ENCODE measurements around the gene ARL8B. TPM values are rescaled to one million over a fixed set of nuclear protein-coding genes. Genes with fewer than 3 reads are reported as not detected.
"Not testable (repeated sequence)": the region's sequence is repeated elsewhere in the genome, so short reads cannot be mapped to it uniquely, and the experiment has no call there.

The ARL8B gene
- total and polyA plus RNA-seq, 8 donors: 60.3 to 93.9 (median 70.2) TPM

DNA sequence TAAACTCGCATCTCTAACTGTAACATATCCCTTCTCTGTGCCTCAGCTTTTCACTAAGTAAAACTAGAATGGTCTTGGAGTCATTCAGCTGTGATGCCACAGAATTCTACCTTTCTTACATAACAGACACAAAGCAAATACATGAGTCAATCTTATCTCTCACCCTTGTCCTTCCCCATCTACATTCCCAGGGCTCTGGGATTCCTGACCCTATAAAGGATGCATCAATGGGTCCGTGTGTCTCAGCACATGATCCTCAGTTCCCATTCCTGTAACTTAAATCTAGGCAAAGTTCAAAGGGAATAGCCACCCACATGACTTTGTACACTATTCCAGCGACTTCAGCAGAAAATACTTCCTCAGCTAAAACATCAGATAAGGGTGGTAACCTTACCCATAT lies 11.8 kb upstream of the ARL8B start:
- no peaks in the 10 kb centered on the region for H3K36me3 ChIP-seq
- no peaks in the 10 kb centered on the region for H3K4me1 ChIP-seq
- H3K27me3 ChIP-seq: no peaks in the 10 kb centered on the region
- intact Hi-C loops (cut with DNase I): no loop called here
- ATAC-seq (no peak), DNase-seq (no peak)
- no peak overlapping the region for H3K4me3 ChIP-seq
- H3K9me3 ChIP-seq: no peaks in the 10 kb centered on the region
- TF ChIP-seq, protein P1, sequence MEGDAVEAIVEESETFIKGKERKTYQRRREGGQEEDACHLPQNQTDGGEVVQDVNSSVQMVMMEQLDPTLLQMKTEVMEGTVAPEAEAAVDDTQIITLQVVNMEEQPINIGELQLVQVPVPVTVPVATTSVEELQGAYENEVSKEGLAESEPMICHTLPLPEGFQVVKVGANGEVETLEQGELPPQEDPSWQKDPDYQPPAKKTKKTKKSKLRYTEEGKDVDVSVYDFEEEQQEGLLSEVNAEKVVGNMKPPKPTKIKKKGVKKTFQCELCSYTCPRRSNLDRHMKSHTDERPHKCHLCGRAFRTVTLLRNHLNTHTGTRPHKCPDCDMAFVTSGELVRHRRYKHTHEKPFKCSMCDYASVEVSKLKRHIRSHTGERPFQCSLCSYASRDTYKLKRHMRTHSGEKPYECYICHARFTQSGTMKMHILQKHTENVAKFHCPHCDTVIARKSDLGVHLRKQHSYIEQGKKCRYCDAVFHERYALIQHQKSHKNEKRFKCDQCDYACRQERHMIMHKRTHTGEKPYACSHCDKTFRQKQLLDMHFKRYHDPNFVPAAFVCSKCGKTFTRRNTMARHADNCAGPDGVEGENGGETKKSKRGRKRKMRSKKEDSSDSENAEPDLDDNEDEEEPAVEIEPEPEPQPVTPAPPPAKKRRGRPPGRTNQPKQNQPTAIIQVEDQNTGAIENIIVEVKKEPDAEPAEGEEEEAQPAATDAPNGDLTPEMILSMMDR (IDR thresholded peaks at IDR 0.05): no peak
- H3K27ac ChIP-seq: no peak overlapping the region

DNA sequence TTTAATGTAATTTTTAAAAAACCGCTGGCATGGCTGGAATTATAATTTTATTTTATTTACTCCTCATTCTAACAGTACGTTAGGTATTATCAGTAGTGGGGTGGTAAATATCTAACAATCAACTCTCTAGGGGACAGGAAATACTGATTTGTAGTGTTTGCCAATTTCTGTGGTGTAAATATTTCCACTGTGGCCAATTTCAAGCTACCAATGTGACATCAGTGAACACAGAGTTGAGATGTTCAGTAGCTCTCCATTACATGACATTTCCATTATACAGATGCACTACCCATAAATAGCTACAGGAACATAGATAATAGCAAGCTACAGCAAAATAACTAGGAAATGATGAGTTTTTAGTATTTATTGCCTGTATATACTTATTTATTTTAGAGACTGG lies 10.0 kb upstream of the ARL8B start:
- H3K27ac ChIP-seq: no peak overlapping the region
- ATAC-seq (no peak), DNase-seq (no peak)
- TF ChIP-seq, protein P1 (IDR thresholded peaks at IDR 0.05): no peak
- H3K9me3 ChIP-seq: no peaks in the 10 kb centered on the region
- H3K36me3 ChIP-seq: no peaks in the 10 kb centered on the region
- no peaks in the 10 kb centered on the region for H3K4me1 ChIP-seq
- intact Hi-C loops (cut with DNase I): no loop called here
- no peak overlapping the region for H3K4me3 ChIP-seq
- H3K27me3 ChIP-seq: no peaks in the 10 kb centered on the region

DNA sequence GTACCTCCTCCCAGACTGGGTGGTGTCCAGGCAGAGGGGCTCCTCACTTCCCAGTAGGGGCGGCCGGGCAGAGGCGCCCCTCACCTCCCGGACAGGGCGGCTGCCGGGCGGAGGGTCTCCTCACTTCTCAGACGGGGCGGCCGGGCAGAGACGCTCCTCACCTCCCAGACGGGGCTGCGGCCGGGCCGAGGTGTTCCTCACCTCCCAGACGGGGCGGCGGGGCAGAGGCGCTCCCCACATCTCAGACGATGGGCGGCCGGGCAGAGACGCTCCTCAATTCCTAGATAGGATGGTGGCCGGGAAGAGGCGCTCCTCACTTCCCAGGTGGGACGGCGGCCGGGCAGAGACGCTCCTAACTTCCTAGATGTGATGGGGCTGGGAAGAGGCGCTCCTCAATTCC lies 8.4 kb upstream of the ARL8B start:
- ATAC-seq; H3K4me1 ChIP-seq; intact Hi-C loops (cut with DNase I); DNase-seq; H3K27ac ChIP-seq; H3K27me3 ChIP-seq; H3K4me3 ChIP-seq; H3K9me3 ChIP-seq; H3K36me3 ChIP-seq: not testable (repeated sequence)

DNA sequence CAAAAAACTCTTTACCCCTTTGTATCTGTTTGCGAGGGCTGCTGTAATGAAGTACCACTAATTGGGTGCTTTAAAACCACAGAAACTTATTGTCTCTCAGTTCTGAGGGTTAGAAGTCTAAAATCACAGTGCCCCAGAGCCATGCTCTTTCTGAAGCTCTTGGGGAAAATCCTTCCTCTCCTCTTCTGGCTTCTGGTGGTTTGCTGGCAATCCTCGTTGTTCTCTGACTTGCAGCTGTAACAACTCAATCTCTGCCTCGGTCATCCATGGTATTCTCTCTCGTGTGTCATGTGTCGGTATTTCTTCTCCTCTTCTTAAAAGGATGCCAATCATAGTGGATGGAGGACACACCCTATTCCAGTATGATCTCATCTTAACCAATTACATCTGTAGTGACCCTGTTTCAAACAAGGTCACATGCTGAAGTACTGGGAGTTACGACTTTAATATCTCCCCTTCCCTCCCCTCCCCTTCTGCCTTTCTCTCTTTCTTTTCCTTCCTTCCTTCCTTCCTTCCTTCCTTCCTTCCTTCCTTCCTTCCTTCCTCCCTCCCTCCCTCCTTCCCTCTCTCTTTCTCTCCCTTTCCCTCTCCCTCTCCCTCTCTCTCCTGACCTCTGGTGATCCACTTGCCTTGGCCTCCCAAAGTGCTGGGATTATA lies 6.5 kb upstream of the ARL8B start:
- H3K27me3 ChIP-seq: no peaks in the 10 kb centered on the region
- H3K4me3 ChIP-seq: no peak overlapping the region
- DNase-seq: no peak
- no peaks in the 10 kb centered on the region for H3K9me3 ChIP-seq
- TF ChIP-seq, protein P1 (IDR thresholded peaks at IDR 0.05): no peak
- no peaks in the 10 kb centered on the region for H3K36me3 ChIP-seq
- ATAC-seq: no peak
- H3K4me1 ChIP-seq: no peaks in the 10 kb centered on the region
- H3K27ac ChIP-seq: no peak overlapping the region
- intact Hi-C loops (cut with DNase I): no loop called here

DNA sequence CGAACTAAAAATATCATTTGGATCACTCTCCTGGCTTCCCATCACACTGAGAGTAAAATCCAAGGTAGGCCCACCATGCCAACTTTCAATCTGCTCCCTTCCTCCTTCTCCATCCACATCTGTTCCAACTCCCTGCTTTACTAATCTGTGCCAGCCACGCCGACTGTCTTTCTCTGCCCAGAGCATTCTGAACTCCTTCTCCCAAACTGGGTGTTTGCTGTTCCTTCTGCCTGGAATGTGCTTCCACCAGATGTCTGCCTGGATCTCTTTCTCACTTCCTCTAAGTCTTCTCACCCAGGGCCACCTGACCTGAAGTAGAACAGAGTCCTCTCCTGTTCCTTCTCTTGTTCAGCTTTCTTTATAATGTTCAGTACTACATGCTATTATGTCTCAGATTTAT lies 5.6 kb upstream of the ARL8B start:
- Histone ChIP-seq H3K4me3 (no peak overlapping the region), H3K27me3 (no peaks in the 10 kb centered on the region), H3K9me3 (no peaks in the 10 kb centered on the region), H3K36me3 (no peaks in the 10 kb centered on the region), H3K4me1 (no peaks in the 10 kb centered on the region), H3K27ac (no peak overlapping the region)
- intact Hi-C loops (cut with DNase I): no loop called here
- no peak for ATAC-seq
- TF ChIP-seq, protein P1 (IDR thresholded peaks at IDR 0.05): no peak
- DNase-seq: no peak

DNA sequence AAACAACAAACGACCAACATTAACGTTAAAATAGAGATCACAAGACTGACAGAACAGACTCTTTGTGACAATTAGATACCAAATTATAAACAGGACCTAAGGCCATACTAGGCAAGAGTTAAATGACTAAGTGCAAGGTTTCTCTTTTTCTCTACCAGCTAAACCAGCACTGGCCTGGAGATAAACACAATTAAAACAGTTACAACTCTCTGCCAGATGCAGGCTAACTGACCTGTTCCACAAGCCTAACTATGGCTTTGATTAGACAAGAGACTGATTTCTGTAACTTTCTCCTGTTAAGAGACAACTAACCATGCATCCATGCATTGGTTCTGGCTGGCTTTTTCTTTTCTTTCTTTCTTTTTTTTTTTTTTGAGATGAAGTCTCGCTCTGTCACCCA lies 1.6 kb upstream of the ARL8B start:
- no peak overlapping the region for H3K4me3 ChIP-seq
- intact Hi-C loops (cut with DNase I): no loop called here
- DNase-seq: no peak
- H3K9me3 ChIP-seq: no peaks in the 10 kb centered on the region
- TF ChIP-seq, protein P1 (IDR thresholded peaks at IDR 0.05): no peak
- H3K27me3 ChIP-seq: no peaks in the 10 kb centered on the region
- no peak for ATAC-seq
- H3K27ac ChIP-seq: no peak overlapping the region
- peaks cover 0 to 23% of the 10 kb centered on the region in 2 donors for H3K4me1 ChIP-seq
- H3K36me3 ChIP-seq: no peaks in the 10 kb centered on the region
